GM21528 (cell line): ENCODE measurements around the gene HHEX.

ENCODE experiments used
- ATAC-seq: cut with Tn5 transposase; IDR thresholded peaks from one replicate; pipeline ENCODE4 v1.9.1; 2021; ENCODE audit warnings: mild to moderate bottlenecking, moderate library complexity; ENCODE audit not compliant: unreplicated experiment, low FRiP score

HHEX gene

GRCh38 chr10:92692697-92693533 is 3.2 kb downstream of the HHEX start:
- no peak for ATAC-seq

- ATAC-seq: no peak
Measured at GRCh38 chr10:92693534-92693893, 3.8 kb downstream of the HHEX start.

GRCh38 chr10:92695679-92696605 is 6.2 kb downstream of the HHEX start:
- ATAC-seq: no peak

- no peak for ATAC-seq
Measured at GRCh38 chr10:92696606-92697383, 7.0 kb downstream of the HHEX start.

GRCh38 chr10:92697663-92698511 is 8.1 kb downstream of the HHEX start:
- ATAC-seq: no peak

GRCh38 chr10:92699193-92699517 is 9.4 kb downstream of the HHEX start:
- no peak for ATAC-seq

GRCh38 chr10:92699518-92700381 is 10.0 kb downstream of the HHEX start:
- ATAC-seq: no peak

- ATAC-seq: no peak
Measured at GRCh38 chr10:92702301-92702916, 12.7 kb downstream of the HHEX start.

- ATAC-seq: no peak
Measured at GRCh38 chr10:92712016-92712889, 22.5 kb downstream of the HHEX start.

GRCh38 chr10:92714152-92714845 is 24.5 kb downstream of the HHEX start:
- no peak for ATAC-seq

GRCh38 chr10:92714872-92715271 is 25.1 kb downstream of the HHEX start:
- ATAC-seq: no peak

- ATAC-seq: no peak
Measured at GRCh38 chr10:92719991-92720830, 30.5 kb downstream of the HHEX start.

- ATAC-seq: no peak
Measured at GRCh38 chr10:92720831-92721165, 31.0 kb downstream of the HHEX start.

- ATAC-seq: no peak
Measured at GRCh38 chr10:92722349-92722748, 32.6 kb downstream of the HHEX start.

- ATAC-seq: no peak
Measured at GRCh38 chr10:92727141-92727540, 37.4 kb downstream of the HHEX start.

GRCh38 chr10:92727550-92727949 is 37.8 kb downstream of the HHEX start:
- no peak for ATAC-seq
